ENCODE data around the gene RAB8A. TPM values are rescaled to one million over a fixed set of nuclear protein-coding genes. Genes with fewer than 3 reads are reported as not detected.
A peak's percentile ranks its signal among the peaks of the same experiment; 100 is the strongest.

Gene RAB8A
- total RNA-seq, 1 donor from 2014 or later, result 39.2 TPM

- TF ChIP-seq EZH2 (IDR thresholded peaks at IDR 0.05) (no peak), EZH2phosphoT487 (IDR thresholded peaks at IDR 0.05) (no peak)
- TF ChIP-seq, protein P1, sequence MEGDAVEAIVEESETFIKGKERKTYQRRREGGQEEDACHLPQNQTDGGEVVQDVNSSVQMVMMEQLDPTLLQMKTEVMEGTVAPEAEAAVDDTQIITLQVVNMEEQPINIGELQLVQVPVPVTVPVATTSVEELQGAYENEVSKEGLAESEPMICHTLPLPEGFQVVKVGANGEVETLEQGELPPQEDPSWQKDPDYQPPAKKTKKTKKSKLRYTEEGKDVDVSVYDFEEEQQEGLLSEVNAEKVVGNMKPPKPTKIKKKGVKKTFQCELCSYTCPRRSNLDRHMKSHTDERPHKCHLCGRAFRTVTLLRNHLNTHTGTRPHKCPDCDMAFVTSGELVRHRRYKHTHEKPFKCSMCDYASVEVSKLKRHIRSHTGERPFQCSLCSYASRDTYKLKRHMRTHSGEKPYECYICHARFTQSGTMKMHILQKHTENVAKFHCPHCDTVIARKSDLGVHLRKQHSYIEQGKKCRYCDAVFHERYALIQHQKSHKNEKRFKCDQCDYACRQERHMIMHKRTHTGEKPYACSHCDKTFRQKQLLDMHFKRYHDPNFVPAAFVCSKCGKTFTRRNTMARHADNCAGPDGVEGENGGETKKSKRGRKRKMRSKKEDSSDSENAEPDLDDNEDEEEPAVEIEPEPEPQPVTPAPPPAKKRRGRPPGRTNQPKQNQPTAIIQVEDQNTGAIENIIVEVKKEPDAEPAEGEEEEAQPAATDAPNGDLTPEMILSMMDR (IDR thresholded peaks at IDR 0.05), result no peak
- no peak overlapping the region for H3K4me3 ChIP-seq
- no peak overlapping the region for H3K4me2 ChIP-seq
- peaks cover 4% of the 10 kb centered on the region for H3K79me2 ChIP-seq (ENCODE audit: low read depth)
- no peak overlapping the region for H3K27ac Mint-ChIP-seq
- H4K20me1 ChIP-seq (ENCODE audit: low read depth), result no peaks in the 10 kb centered on the region
- no peak overlapping the region for H3K9ac ChIP-seq
- H3K9me3 ChIP-seq (ENCODE audit: low read depth), result no peaks in the 10 kb centered on the region
- no peak overlapping the region for H3K4me3 Mint-ChIP-seq
- no peaks in the 10 kb centered on the region for H3K9me3 Mint-ChIP-seq
- no peaks in the 10 kb centered on the region for H3K4me1 ChIP-seq
- no peak overlapping the region for H3K27ac ChIP-seq
- H3K36me3 ChIP-seq, result no peaks in the 10 kb centered on the region
- H3K36me3 Mint-ChIP-seq, result peaks cover 4% of the 10 kb centered on the region
- DNase-seq (ENCODE audit: low spot score), result peak; percentile 51
- peaks cover 12% of the 10 kb centered on the region for H3F3A ChIP-seq (ENCODE audit: low read depth)
- H2AFZ ChIP-seq (replicated peaks), result no peak overlapping the region
- H3K27me3 Mint-ChIP-seq (ENCODE audit: insufficient read depth, low read depth), result peaks cover 5% of the 10 kb centered on the region
- H3K27me3 ChIP-seq, result peaks cover 17% of the 10 kb centered on the region
- H3K4me1 Mint-ChIP-seq, result peaks cover 8% of the 10 kb centered on the region
Measured at GRCh38 chr19:16180611-16181010, 68.9 kb downstream of the RAB8A start.

Other genes with a start within 250 kb of the RAB8A start
- not detected in 2 replicates for gene CYP4F2, start 213.8 kb upstream of the RAB8A start, total RNA-seq (ENCODE audit: low replicate concordance)
- gene CYP4F11, start 177.4 kb upstream of the RAB8A start, total RNA-seq (ENCODE audit: low replicate concordance), result not detected in 2 replicates
- not detected in 2 replicates for gene OR10H4, start 162.9 kb upstream of the RAB8A start, total RNA-seq (ENCODE audit: low replicate concordance)
- 446 and 535 TPM in 2 replicates for gene TPM4, start 35.4 kb upstream of the RAB8A start, total RNA-seq (ENCODE audit: low replicate concordance)
- gene HSH2D, start 31.8 kb downstream of the RAB8A start, total RNA-seq (ENCODE audit: low replicate concordance), result not detected in 2 replicates
- gene CIB3, start 61.6 kb downstream of the RAB8A start, total RNA-seq (ENCODE audit: low replicate concordance), result not detected in 2 replicates
- 137 and 139 TPM in 2 replicates for gene FAM32A, start 73.5 kb downstream of the RAB8A start, total RNA-seq (ENCODE audit: low replicate concordance)
- 26.5 and 53.3 TPM in 2 replicates for gene AP1M1, start 86.0 kb downstream of the RAB8A start, total RNA-seq (ENCODE audit: low replicate concordance)
- not detected in 2 replicates for gene KLF2, start 212.9 kb downstream of the RAB8A start, total RNA-seq (ENCODE audit: low replicate concordance)